H1 (cell line): ENCODE data around the gene C1orf52. TPM values are rescaled to one million over a fixed set of nuclear protein-coding genes. Genes with fewer than 3 reads are reported as not detected.

Experiments
- CTCF ChIA-PET: fragments of 300-600 bp; sonication (Branson Sonifier 250); formaldehyde crosslinking; loops from one replicate; lab custom pipeline; 2021; ENCODE audit not compliant: partially characterized antibody; lab: Charles Lee
- POLR2A ChIA-PET: fragments of 300-600 bp; sonication (Branson Sonifier 250); formaldehyde crosslinking; loops from one replicate; lab custom pipeline; 2021; ENCODE audit warnings: inconsistent platforms; ENCODE audit not compliant: partially characterized antibody; lab: Charles Lee
- DNase-seq, 2 experiments: peaks; one replicate each; pipeline versions ENCODE4 v3.0.0 to v3.0.0-alpha.2; 2010 to 2022; ENCODE audit warnings: low spot score in 2 of 2, low read depth in 1 of 2, mixed read lengths in 1 of 2
- FAIRE-seq: peaks from 2 replicates; lab custom pipeline; 2011; peaks lifted over from hg19 to GRCh38; lab: Jason Lieb, UNC
- H2AFZ ChIP-seq: 2 replicates; pipeline ENCODE4 v1.8.1; 2012; ENCODE audit warnings: low read length, inconsistent platforms
- H2AK5ac ChIP-seq: 2 replicates; pipeline ENCODE4 v1.6.1; 2013; ENCODE audit warnings: low read depth, low read length
- H2BK120ac ChIP-seq: replicated peaks from 2 replicates; pipeline ENCODE3; 2013; ENCODE audit warnings: low read depth, low read length, inconsistent platforms
- H2BK12ac ChIP-seq: 2 replicates; pipeline ENCODE4 v1.6.1; 2013; ENCODE audit warnings: low read depth, low read length
- H2BK15ac ChIP-seq: 2 replicates; pipeline ENCODE4 v1.6.1; 2013; ENCODE audit warnings: low read length
- H2BK20ac ChIP-seq: 2 replicates; pipeline ENCODE4 v1.6.1; 2013; ENCODE audit warnings: low read length
- H2BK5ac ChIP-seq: 2 replicates; pipeline ENCODE4 v1.6.1; 2013; ENCODE audit warnings: low read depth, low read length
- H3K14ac ChIP-seq: 2 replicates; pipeline ENCODE4 v1.6.1; 2013; ENCODE audit warnings: inconsistent platforms; ENCODE audit not compliant: insufficient read length
- H3K18ac ChIP-seq: 2 replicates; pipeline ENCODE4 v1.6.1; 2013; ENCODE audit warnings: low read length; ENCODE audit errors: extremely low read depth
- H3K23ac ChIP-seq: 2 replicates; pipeline ENCODE4 v1.6.1; 2013; ENCODE audit warnings: inconsistent platforms; ENCODE audit not compliant: insufficient read length
- H3K23me2 ChIP-seq: 2 replicates; pipeline ENCODE4 v1.6.1; 2013; ENCODE audit warnings: low read depth, low read length
- H3K27ac ChIP-seq: 2 replicates; pipeline ENCODE4 v1.6.1; 2011; ENCODE audit warnings: low read depth, low read length, inconsistent platforms
- H3K27me3 ChIP-seq, 4 experiments: replicated peaks in 1 of 4; 1 replicate in 1 of 4; 2 replicates in 3 of 4; pipeline versions ENCODE4 v1.6.1 to v1.8.1; 2011 to 2013; ENCODE audit warnings: low read length in 3 of 4, mild to moderate bottlenecking in 3 of 4, inconsistent platforms in 2 of 4, mixed read lengths in 2 of 4, moderate library complexity in 1 of 4; ENCODE audit not compliant: control insufficient read depth in 3 of 4, insufficient read depth in 3 of 4; ENCODE audit errors: extremely low read depth in 1 of 4
- H3K36me3 ChIP-seq, 4 experiments: 2 replicates each; pipeline versions ENCODE4 v1.6.1 to v1.8.1; 2011 to 2013; ENCODE audit warnings: mild to moderate bottlenecking in 4 of 4, low read length in 3 of 4, moderate library complexity in 2 of 4, control low read depth in 1 of 4, inconsistent platforms in 1 of 4; ENCODE audit not compliant: insufficient read depth in 4 of 4, control insufficient read depth in 2 of 4
- H3K4ac ChIP-seq: replicated peaks from 2 replicates; pipeline ENCODE3; 2013; ENCODE audit warnings: low read length, low read depth, mixed read lengths, inconsistent platforms; ENCODE audit not compliant: insufficient read length
- H3K4me1 ChIP-seq, 4 experiments: replicated peaks in 1 of 4; 1 replicate in 1 of 4; 2 replicates in 3 of 4; pipeline versions ENCODE4 v1.6.1 to v1.8.1; 2011 to 2013; ENCODE audit warnings: low read length in 3 of 4, inconsistent platforms in 2 of 4, mixed read lengths in 1 of 4; ENCODE audit not compliant: insufficient read depth in 4 of 4, control insufficient read depth in 3 of 4
- H3K4me2 ChIP-seq, 2 experiments: 2 replicates each; pipeline versions ENCODE4 v1.6.1 to v1.8.1; 2011 to 2013; ENCODE audit warnings: low read depth in 2 of 2, low read length in 2 of 2, control low read depth in 1 of 2, inconsistent platforms in 1 of 2, mild to moderate bottlenecking in 1 of 2; ENCODE audit not compliant: insufficient read depth in 1 of 2
- H3K4me3 ChIP-seq, 4 experiments: fragments of 200-600, 300-600 bp in 1 of 4; sonication (generic), shearing (Covaris generic), sonication (Bioruptor Twin) in 1 of 4; 2 replicates each; pipeline versions ENCODE4 v1.5.1 to v1.8.1; 2011 to 2016; ENCODE audit warnings: low read length in 4 of 4, low read depth in 3 of 4, control low read depth in 2 of 4, inconsistent platforms in 2 of 4, mild to moderate bottlenecking in 2 of 4, mixed read lengths in 1 of 4, moderate library complexity in 1 of 4; ENCODE audit not compliant: insufficient read depth in 2 of 4; ENCODE audit errors: extremely low read depth in 1 of 4
- H3K56ac ChIP-seq: replicated peaks from 2 replicates; pipeline ENCODE3; 2013; ENCODE audit warnings: low read depth, mild to moderate bottlenecking, mixed read lengths, low read length, inconsistent platforms; ENCODE audit not compliant: insufficient read length
- H3K79me1 ChIP-seq: 2 replicates; pipeline ENCODE4 v1.6.1; 2013; ENCODE audit warnings: low read depth, low read length, control low read depth
- H3K79me2 ChIP-seq, 2 experiments: 2 replicates each; pipeline versions ENCODE4 v1.6.1 to v1.8.1; 2012 to 2013; ENCODE audit warnings: low read length in 2 of 2, mild to moderate bottlenecking in 2 of 2, inconsistent platforms in 1 of 2; ENCODE audit not compliant: insufficient read depth in 2 of 2, control insufficient read depth in 1 of 2
- H3K9ac ChIP-seq, 4 experiments: replicated peaks in 1 of 4; 1 replicate in 1 of 4; 2 replicates in 3 of 4; pipeline versions ENCODE4 v1.6.1 to v1.8.1; 2011 to 2013; ENCODE audit warnings: low read depth in 3 of 4, low read length in 3 of 4, control low read depth in 2 of 4, mild to moderate bottlenecking in 2 of 4, moderate library complexity in 2 of 4, inconsistent platforms in 1 of 4; ENCODE audit errors: extremely low read depth in 1 of 4
- H3K9me3 ChIP-seq, 2 experiments: 2 replicates each; pipeline versions ENCODE4 v1.6.1 to v1.8.1; 2012 to 2013; ENCODE audit warnings: mild to moderate bottlenecking in 2 of 2, moderate library complexity in 2 of 2, control low read depth in 1 of 2, inconsistent platforms in 1 of 2, low read depth in 1 of 2, low read length in 1 of 2, mixed read lengths in 1 of 2; ENCODE audit not compliant: insufficient read depth in 2 of 2
- H4K20me1 ChIP-seq, 2 experiments: replicated peaks in 1 of 2; 2 replicates each; pipeline versions ENCODE3 to v1.8.1; 2011 to 2013; ENCODE audit warnings: inconsistent platforms in 2 of 2, low read length in 2 of 2, mild to moderate bottlenecking in 1 of 2; ENCODE audit not compliant: insufficient read depth in 2 of 2, control insufficient read depth in 1 of 2
- H4K5ac ChIP-seq: 2 replicates; pipeline ENCODE4 v1.6.1; 2013; ENCODE audit warnings: low read length, low read depth, mixed read lengths, inconsistent platforms; ENCODE audit not compliant: insufficient read length
- H4K8ac ChIP-seq: 2 replicates; pipeline ENCODE4 v1.8.0; 2013; ENCODE audit warnings: mild to moderate bottlenecking, moderate library complexity, low read length, inconsistent platforms; ENCODE audit not compliant: insufficient read depth; ENCODE audit errors: extremely low read depth
- H4K91ac ChIP-seq: replicated peaks from 2 replicates; pipeline ENCODE3; 2013; ENCODE audit warnings: low read length, mixed read lengths, inconsistent platforms; ENCODE audit not compliant: insufficient read length
- ATF2 ChIP-seq: IDR thresholded peaks from 2 replicates; pipeline ENCODE4 v1.6.1; 2012; ENCODE audit warnings: low read length, inconsistent platforms
- BRCA1 ChIP-seq: IDR thresholded peaks from 2 replicates; pipeline ENCODE4 v1.6.1; 2012; ENCODE audit warnings: low read depth, low read length, improper control_type of control experiment
- CBX8 ChIP-seq: fragments of 300-800, 300-1000 bp; sonication (generic); IDR thresholded peaks from 2 replicates; pipeline ENCODE4 v1.7.1; 2016; ENCODE audit warnings: low read depth, low read length, borderline replicate concordance
- MAFK ChIP-seq: IDR thresholded peaks from 2 replicates; pipeline ENCODE4 v1.6.1; 2012; ENCODE audit warnings: low read depth, mild to moderate bottlenecking, improper control_type of control experiment, low read length
- polyA plus RNA-seq, 7 experiments: library from polyadenylated mRNA; depleted of rRNA in 3 of 7; stranded (reverse) in 5 of 7; unstranded in 2 of 7; fragments of >200 nt in 5 of 7; fragments of 200-250 nt in 2 of 7; gene quantifications; 1 replicate in 5 of 7; 2 replicates in 1 of 7; 4 replicates in 1 of 7; pipeline versions ENCODE4 v1.2.1 to v1.2.3, GENCODE V29; 2011 to 2013; ENCODE audit warnings: missing spikeins in 2 of 7, mixed read lengths in 2 of 7
- total RNA-seq: library from RNA; stranded (reverse); fragmentation: NEBNext Ultra II Directional; extraction: Animal tissue kit (Norgen Biotek cat#: 25700); gene quantifications from 2 replicates; pipeline ENCODE4 v1.2.1, GENCODE V29; 2021

C1orf52 gene
- total and polyA plus RNA-seq, 2 of the 8 experiments (the other 6 are each of a cell fraction or from before 2014, with no cell fraction given) = 29.2 to 39.1 TPM

- no peak overlapping the region for H2BK5ac ChIP-seq
- no peak overlapping the region for H4K8ac ChIP-seq
- H3K18ac ChIP-seq = no peak overlapping the region
- no peaks in the 10 kb centered on the region for H3K79me1 ChIP-seq
- no peaks in the 10 kb centered on the region for H3K27me3 ChIP-seq
- H4K91ac ChIP-seq = no peak overlapping the region
- POLR2A ChIA-PET = interaction anchor here (1.5 kb wide), 1 partner anchor 15 kb away, joined by 5 read pairs; the partner anchor contains the start of gene SYDE2
- no peak overlapping the region for H2BK20ac ChIP-seq
- no peak overlapping the region for H2AFZ ChIP-seq
- H3K27ac ChIP-seq = no peak overlapping the region
- no peak overlapping the region for H2BK12ac ChIP-seq
- H3K9ac ChIP-seq = no peak overlapping the region
- TF ChIP-seq BRCA1 (no peak), CBX8 (no peak), MAFK (no peak), ATF2 (no peak)
- no peaks in the 10 kb centered on the region for H3K79me2 ChIP-seq
- H3K4me2 ChIP-seq = no peak overlapping the region
- no peaks in the 10 kb centered on the region for H4K20me1 ChIP-seq
- no peak overlapping the region for H2BK15ac ChIP-seq
- H3K4me3 ChIP-seq = no peak overlapping the region
- H3K23me2 ChIP-seq = no peaks in the 10 kb centered on the region
- no peak overlapping the region for H3K4ac ChIP-seq
- no peaks in the 10 kb centered on the region for H3K36me3 ChIP-seq
- no peak overlapping the region for H3K14ac ChIP-seq
- no peak overlapping the region for H3K56ac ChIP-seq
- H2AK5ac ChIP-seq = no peak overlapping the region
- FAIRE-seq (no peak), DNase-seq (no peak)
- H3K23ac ChIP-seq = no peak overlapping the region
- no peak overlapping the region for H2BK120ac ChIP-seq
- no peaks in the 10 kb centered on the region for H3K9me3 ChIP-seq
- H4K5ac ChIP-seq = no peak overlapping the region
- H3K4me1 ChIP-seq = peaks cover 0 to 2% (median 0%) of the 10 kb centered on the region in 4 experiments; a peak in 3 of 7 replicates
- CTCF ChIA-PET = interaction anchor here (0.9 to 1.7 kb wide), 6 partner anchors 8 to 108 kb away, joined by 3 to 6 read pairs (median 5); no protein-coding TSS in a partner anchor
Measured at GRCh38 chr1:85216697-85217096, 42.8 kb downstream of the C1orf52 start.
